ENCODE results near the gene USP32. TPM values are rescaled to one million over a fixed set of nuclear protein-coding genes. Genes with fewer than 3 reads are reported as not detected.
A peak's percentile ranks its signal among the peaks of the same experiment; 100 is the strongest.

USP32 gene
- polyA plus RNA-seq, 10 donors = 20.6 to 25.7 (median 23.6) TPM

DNA sequence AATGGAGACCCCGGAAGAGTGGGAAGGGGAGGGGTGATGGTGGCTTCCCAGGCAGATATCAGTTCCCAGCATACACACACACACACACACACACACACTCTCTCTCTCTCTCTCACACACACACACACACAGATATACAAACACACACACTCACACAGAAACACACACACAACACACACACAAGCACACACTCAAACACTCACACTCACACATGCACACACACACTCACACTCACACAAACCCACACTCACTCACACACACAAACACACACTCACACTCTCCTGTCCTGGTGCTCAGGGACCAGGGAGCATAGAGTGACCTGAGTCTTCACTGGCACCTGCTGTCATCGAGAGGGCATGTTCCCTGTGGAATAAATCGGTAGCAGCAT, 236.5 kb downstream of the USP32 start:
- no peak for DNase-seq

DNA sequence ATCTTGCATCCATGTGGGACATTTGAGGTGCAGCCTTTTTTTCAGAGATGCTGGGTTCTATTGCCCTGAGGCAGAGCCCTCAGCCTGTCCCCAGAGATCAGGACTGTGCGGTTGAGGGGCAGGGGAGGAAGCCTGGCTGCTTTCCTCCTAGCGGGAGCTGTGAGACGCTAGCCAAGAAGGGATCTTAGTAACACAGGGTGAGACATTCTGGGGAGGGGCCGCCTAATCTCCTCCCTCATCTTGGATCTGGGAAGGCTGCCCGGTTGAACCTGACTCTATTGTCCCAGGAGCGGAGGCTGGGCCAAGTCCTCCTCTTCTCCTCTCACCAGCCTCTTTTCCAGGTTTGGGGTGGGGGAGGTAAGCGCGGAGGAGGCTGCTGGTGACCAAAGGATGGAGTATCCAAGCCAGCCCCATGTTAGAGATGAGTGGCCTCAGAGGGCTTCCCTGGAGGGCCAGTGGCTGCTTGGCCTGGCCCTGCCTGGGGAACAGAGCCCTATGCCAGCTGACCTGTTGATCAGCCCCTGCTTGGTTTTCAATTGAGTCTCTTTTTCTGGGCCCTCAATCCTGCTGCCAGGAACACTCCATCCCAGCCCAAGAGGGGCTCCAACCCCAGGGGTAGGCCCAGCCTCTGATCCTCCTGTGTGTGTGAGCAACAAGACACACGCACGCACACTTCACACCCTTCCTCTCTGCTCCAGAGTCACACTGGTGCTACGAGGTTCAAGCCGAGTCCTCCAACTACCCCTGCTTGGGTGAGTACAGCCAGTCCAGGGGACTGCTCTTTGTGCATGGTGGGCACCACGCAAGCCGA, 237.1 kb downstream of the USP32 start:
- DNase-seq = peak; percentile 69 to 92 (median 83)

DNA sequence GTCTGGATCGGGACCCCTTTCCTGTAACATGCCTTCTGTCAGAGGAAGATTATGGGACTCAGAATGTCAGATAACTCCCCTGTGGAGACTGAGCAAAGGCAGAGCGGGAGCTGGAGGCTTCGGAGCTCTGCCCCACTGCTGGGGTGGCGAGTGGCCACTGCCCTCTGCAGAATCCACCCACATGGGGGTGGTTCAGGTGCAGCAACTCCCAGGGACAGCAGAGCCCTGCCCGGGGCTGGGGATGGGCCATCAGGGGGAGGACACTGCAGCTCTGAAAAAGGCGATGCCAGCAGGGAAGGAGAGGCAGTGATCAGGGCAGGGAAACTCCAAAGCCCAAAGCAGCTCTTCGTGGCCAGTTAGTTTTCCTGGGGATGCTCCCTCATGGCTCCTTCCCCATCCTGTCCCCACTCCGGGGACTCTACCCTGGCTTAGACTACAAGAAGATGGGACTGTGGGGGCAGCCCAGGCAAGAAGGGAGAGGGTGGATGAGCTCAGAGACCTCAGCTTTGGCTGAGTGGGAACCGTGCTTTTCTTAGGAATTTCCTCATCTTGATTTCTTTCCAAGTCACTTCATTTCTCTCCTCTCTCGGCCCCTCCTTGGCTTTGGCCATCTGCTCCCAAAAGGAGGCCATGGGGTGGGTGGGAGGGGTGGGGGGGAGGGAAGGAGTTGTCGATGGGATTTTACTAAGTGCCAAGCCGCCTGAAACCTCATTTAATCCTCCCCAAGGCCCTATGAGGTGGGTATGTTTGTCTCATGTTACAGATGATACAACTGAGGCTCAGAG, 238.1 kb downstream of the USP32 start:
- DNase-seq = peak in 2 of 3 donors; percentile 53 to 77

DNA sequence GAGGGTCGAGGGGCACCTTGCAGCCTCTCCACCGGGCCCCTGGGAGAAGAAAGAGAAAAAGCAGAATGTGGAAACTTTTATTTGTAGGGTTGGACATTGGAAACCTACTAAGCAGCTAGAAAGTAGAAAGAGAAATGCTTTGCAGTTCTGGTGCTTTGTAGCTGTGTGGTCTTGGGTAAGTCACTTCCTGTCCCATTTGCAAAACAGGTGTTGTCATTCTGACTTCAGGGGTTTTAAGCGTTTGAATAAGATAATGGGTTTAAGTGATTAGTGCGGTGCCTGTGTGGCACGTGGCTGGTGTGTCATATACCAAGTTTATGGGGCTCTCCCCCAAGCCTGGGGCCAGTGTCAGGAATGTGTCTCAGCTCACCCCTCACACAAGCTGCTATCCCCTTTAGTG, 240.6 kb downstream of the USP32 start:
- DNase-seq = no peak

DNA sequence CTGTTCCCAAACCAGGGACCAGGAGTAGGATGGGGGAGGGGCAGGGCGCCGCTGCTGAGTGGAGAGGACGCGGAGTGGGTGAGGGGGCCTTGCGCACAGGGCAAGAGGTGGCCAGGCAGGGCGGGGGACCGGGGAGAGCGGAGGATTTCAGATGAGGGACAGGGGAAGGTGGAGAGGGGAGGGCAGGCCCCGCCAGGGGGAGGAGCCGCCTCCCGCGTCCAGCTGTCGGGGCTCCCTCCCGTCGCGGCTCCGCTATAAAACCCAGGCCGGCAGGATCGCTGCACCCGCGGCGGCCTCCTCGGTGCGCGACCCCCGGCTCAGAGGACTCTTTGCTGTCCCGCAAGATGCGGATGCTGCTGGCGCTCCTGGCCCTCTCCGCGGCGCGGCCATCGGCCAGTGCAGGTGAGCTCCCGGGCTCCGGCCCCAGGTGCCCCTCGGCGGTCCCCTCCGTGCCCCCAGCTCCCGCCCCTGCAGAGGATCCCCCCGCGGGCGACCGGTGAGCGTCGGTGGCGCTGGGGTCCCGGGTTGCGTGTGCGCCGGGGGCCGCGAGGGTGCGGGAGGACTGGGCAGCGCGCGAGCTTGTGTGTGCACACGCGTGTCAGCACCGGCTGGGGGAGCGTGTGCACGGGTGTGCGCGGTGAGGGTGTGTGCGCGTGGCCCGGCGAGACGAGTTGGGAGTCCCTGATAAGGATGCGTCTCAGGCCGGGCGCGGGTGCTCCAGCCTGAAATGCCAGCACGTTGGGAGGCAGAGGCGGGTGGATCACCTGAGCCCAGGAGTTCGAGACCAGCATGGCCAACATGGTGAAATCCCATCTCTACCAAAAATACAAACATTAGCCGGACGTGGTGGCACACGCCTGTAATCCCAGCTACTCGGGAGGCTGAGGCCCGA, 242.0 kb downstream of the USP32 start, which contains the start of gene CA4:
Gene CA4, plus strand, starts transcription at position 283 of the 892 bp plus-strand sequence. Its CDS starts 62 bp downstream, at position 345.
- DNase-seq = no peak

DNA sequence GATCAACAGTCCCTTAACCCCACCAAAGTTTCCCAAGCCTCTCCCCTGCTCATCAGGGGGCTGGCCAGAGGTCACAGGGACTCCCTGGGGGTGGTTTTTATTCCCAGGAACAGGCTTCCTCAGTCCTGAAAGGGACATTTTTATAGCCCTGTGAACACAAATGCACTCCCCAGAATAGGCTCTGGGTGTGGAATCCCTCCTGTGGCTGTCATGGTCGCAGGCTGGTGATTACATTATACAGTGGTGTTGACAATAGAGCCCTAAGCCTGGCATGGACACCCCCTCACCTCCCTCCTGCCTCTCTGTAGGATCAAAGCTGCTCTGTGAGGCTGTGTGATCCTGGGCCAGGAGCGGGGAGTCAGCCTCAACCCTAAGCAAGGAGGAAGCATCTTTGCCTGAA, 243.6 kb downstream of the USP32 start:
- no peak for DNase-seq

DNA sequence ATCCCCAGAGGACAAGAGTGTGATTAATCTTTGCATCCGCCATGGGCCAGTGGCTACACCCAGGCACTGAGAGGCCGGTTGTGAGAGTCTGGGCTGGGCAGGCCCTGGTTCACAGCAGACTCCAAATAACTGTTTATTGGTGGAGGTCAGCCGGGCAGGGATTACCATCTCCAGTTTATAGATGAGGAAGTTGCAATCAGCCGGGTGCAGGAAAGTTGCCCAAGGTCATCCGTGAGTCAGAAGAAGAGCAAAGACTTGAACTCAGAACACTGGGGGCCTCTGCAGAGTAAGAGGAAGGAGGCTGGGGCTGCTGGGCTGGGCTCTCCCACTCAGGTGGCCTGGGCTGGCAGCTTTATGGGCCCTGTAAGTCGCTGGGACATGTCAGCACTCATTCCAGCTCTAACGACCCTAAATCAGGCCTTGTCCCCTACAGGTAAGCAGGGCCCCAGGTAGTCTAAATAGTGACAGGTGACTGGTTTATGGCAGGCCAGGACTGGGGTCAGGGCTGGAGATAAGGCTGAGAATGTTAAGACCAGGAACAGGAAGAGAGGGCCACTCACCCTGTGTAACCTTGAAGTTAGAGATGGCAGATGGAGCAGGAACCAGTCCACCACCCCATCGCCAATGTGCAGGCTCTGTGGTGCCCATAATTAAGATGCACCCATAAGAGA, 244.2 kb downstream of the USP32 start:
- DNase-seq = no peak

DNA sequence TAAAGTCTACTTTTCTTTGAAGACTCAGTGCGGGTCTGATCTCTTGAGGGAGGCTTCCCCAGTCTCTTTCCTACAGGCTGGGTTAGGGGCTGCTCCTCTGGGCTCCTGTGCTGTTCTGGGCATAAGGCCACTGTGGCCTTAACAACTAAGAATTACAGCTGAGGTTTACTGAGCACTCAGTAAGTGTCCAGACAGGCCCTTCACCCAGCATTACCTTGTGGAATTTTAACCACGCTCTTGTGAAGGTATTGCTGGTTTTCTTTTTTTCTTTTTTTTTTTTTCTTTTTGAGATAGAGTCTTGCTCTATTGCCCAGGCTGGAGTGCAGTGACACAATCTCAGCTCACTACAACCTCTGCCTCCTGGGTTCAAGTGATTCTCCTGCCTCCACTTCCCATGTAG, 245.7 kb downstream of the USP32 start:
- DNase-seq = no peak

DNA sequence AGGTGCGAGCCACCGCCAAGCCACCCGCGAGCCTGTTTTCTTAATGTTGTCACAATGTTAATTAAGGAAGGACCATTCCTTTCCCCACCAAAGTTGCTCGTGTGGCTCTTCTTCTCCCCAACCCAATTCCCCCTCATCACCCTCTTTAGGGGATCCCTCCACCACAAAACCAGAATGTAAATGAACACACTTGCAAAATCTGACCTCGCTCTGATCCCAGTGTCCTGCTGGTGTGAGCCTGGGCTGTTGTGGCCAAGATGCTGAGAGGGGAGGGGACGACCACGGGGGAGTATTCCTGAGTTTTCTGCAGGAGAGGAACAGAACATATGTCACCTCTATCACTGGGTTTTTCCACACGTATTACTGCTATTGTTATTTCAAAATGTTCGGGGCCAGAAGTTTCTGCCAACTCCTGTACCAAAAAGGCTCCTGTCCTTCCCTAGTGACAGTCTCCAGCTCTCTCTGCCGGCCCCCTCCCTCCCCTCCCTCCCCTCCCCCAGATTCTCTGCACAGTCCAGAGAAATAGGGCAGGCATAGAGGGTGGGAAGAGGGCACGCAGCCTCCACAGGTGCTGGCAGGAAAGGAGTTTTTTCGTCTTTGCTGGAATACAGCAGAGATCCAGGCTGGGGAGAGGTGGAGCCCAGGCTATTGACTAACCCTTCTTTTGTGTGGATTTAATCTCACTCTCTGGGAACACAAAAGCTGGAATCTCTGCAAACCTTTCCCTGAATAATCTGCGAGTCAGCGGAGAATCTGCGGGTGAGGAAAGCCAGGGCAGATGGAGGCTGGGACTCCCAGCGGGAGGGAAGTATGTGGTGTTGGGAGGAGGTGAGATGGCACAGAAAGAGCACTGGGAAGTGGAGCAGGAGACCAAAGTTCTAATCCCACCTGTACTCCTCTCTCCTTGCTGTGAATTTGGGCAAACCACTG, 246.7 kb downstream of the USP32 start:
- no peak for DNase-seq

DNA sequence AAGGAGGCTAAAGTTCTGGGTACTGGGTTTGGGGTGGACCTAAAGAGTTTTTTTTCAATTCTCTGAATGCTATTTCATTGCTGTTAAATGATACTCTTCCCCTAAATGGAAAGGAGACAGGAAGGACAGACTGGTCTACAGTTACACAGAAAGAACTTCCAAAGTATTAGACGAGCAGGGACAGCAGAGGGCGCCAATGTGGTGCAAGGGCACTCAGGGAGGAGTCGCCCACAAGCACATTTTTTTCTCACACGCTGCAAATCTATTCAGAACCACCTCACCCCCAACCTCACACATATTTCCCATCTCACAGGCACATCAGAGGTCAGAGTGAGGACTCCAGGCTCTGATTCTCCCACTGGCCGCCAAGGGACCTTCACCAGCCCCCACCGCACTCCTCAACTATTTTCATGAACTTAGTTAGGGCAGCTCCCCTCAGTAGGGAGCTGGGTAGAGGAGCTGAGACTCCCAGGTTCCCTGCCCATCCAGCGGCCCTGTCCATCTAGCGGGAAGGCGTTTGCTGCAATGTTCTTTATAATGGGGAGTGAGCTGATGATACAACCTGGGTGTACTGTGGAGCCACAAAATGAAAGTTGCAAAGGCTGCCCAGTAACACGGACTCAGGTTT, 248.9 kb downstream of the USP32 start:
- peak; percentile 72 to 88 (median 73) for DNase-seq

DNA sequence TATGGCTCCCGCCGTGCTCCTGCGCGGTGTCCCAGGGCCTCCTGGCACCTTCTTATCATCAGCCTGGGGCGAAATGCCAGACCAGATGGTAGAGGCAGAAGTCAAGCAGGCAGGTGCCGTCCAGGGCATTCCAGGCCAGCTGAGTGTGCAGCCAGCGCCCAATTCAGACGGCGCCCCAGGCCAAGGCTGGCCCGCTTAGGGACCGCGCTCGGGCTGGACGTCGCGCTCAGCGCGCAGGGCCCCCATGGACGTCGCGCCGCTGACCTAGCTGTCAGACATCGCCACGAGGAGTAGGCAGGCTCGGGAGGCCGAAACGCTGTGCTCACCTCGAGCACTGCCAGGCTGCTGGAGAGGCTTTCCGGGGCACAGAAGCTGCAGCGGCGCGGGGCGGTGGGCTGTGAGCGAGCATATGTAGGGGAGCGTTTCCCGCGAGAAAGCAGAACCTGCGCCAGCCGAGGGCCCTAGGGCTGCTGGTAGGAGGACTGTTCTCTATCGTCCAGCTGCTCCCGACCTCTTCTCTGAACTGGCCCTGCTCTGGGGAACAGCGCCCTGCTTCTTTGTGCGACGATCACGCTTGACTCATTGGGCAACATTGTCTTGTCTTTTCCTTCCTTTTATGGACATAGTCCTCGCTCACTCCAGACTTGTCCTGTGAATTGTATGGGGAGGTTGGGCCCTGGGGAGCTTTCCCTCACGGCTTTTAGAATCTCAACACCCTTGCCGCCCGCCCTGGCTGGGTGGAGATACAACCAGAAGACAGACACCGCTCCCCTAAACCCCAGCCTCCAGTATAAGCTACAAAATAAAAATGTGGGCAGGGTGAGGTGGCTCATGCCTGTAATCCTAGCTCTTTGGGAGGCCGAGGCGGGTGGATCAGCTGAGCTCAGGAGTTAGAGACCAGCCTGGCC, 250.6 kb downstream of the USP32 start:
- DNase-seq = no peak

DNA sequence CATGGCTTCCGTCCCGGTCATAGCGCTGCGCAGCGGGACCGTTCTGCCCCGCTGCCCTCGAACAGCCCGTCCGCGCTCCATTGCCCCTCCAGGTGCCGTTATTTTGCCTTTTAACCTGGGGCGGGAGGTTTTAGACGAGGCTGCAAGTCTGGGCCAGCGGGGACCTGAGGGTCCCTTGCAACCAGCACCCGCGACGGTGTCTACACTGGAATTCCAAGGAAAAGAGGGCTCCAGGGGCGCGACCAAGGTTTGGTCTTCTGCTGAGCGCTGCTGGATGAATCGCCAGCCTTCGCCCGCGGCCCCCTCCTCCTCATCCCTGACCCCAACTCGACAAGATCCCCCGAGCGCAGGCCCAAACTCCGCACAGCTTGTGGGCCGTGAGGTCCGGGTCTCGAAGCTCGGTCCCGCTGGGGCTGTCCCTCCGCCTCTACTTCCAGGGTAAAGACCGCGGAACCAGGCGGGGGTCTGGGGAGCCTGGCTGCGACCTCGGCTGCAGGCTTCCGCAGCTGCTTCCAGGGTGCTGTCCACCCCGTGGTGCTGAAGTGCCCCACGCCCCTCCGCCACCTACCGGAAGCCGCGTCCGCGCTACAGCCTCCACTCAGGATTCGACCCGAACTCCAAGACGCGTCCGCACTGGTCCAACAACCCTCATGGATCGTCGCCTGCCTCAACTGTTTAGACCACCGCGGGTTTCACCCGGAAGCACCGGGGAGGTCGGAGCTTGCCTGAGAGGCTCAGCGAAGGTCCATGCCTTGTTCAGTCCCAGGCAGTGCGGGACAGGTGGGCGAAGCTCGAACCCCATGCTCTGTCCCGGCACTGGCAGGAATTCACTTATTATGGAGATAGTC, 252.3 kb downstream of the USP32 start:
- peak; percentile 60 to 88 (median 79) for DNase-seq

DNA sequence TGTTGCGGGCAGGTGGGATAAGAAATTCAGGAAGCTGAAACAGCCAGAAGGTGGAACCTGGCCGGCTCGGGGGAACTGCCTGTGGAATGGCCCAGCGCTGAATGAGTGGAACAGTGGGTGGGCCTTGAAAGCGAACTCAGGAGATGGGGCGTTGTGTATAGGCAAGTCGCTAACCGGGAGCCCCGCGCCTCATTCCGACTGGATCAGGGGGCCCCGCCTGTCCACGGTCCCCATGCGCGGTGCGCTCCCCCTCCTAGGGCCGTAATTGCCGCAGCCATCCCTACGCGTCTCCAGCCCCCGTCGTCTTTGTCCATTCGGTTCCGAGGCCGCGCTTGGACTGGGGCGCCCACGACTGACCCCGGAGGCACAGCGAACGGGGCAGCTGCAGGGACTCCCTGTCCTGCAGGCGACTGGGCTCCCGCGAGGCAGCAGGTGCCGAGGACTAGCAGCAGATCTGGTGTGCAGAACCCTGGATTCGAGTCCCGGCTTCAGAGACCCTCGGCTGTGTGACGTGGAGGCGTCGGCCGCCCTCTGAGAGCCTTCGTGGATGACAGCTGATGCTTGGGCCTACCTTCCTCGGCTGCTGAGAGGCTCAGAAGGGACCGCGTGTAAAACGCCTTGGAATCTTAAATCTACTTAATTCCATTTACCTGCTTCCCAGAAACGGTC, 253.0 kb downstream of the USP32 start:
- no peak for DNase-seq

DNA sequence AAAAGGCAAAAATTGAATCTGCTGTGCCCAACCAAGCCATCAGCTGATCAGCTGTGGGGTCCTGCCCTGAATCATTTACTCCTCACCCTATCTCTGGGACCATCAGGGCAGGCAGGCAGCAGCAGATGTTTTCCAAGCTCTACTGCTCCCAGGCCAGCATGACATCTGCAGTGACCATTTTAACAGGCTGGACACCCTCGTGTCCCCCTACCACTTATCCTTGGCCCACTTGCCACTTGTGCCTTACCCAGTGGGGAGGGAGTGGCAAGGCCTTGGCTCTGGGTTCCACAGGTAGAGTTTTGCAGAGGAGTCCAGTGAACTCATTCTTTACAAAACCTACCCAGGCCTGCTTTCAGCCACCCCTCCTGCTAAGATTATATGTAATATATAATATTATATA, 254.2 kb downstream of the USP32 start:
- DNase-seq = no peak

DNA sequence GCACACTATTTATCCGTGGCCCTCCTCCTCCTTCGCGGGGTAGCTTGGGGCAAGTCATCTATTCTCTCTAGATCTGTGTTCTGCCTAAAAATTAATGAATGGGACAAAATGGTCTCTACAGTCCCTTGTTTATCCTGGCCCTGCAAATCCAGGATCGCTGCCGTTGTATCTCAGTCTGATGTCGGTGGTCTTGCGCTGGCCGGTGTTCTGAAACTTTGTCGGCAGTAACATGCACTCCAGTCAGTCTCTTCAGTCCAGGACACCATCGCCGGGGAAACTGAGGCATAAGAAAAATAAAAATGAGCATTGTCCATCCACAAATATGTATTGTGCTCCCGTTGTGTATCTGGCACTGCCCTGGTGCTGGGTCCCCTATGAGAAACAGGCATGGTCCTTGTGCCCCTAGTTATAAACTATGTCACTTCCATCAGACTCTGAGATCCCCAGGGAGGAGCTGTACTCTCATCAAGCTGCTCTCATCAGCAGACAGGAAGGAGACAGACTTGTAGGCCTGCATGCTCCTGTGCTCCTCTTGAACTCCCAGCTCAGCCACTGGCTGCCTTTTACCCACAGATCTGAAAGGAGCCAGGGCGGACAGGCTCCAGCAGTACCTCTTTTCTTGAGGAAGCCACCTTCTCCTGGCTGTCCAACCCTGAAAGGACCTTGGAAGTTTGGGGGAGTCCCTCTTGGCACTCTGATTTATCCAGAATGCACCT, 255.8 kb downstream of the USP32 start:
- no peak for DNase-seq

Measured in muscle of back (tissue), 11 donors.